NCI-H1436 (cell line): Measurements from ENCODE around the gene PRKAG1.

Source experiments
- DNase-seq: peaks from one replicate; lab custom pipeline; 2025; lab: John Stamatoyannopoulos, UW

PRKAG1 gene

GRCh38 chr12:49031573-49032161 is 13.1 kb upstream of the PRKAG1 start:
- DNase-seq: no peak

- DNase-seq: no peak
These were observed 12.4 kb upstream of the PRKAG1 start for GRCh38 chr12:49030714-49031572.

DNA sequence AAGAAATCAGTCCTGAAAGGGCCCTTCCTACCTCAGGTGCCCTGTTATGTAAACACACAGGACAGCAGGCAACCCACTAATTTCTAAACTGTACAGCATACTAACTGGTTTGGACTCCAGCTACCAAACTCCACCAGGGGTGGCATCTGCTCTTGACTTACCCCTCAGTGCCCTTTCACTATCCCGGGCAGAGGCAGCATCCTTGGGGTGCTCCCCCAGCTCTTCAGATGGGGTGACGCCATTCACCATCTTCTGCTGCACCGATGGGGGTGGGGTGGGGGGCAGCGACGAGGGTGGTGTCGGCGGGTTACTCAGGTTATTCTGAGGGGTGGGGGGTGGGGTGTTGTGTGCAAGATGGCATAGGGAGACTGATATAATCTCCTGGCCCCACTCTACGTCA is 11.5 kb upstream of the PRKAG1 start:
- no peak for DNase-seq

- no peak for DNase-seq
These were observed 10.2 kb upstream of the PRKAG1 start for GRCh38 chr12:49028666-49029275.

GRCh38 chr12:49027846-49028555 is 9.4 kb upstream of the PRKAG1 start:
- no peak for DNase-seq

DNA sequence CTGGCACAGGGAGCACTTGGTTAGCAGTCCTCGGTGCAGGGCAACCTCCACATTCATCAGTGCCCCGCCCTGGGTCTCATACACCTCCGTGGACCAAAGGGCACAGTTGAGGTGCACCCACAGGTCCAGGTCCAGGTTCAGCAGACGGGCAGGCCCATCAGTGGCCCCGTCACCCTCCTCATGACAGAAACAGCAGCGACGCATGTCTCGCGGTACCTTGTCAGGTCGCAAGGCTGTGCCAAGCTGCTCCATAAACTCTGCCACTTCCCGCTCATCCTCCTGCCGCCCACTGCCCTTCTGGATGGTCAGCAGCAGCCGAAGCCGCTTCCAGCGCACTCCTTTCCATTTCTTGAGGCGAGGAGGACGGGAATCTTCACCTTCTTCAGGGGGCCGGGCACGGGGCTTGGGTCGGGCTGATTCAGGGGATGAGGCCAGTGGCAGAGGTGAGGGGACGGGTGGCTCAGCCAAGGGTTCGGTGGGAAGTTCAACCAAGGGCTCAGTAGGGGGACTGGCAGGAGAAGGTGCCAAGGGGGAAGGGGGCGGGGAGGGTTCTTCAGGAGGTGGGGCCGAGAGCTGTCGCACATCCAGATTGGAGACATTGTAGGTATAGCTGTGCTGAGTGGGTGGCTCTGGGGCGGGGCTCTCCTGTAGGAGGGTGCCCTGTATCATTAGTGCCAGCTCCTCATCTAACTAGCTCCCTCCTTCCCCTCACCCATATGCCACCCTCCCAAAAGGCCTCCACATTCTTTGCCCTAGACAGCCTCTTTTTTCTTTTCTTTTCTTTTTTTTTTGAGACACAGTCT is 8.3 kb upstream of the PRKAG1 start:
- DNase-seq: no peak

DNA sequence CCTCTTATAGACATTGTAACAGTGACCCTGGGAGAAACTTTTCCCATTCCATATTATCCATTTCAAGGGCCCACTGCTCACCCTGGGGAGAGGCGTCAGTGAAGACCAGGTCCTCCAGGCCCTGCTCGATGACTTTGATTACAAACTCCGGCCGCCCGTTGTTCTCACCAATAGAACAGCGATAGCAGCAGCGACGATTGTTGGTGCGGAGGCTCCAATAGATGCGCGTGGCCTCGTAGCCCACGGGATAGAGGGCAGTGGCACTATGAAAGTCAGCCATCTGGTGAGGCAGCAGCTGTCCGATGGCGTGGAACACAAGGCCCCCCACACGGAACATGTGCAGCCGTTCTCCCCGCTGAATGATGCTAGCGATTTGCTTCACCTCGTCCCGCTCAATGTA is 7.5 kb upstream of the PRKAG1 start:
- no peak for DNase-seq

DNA sequence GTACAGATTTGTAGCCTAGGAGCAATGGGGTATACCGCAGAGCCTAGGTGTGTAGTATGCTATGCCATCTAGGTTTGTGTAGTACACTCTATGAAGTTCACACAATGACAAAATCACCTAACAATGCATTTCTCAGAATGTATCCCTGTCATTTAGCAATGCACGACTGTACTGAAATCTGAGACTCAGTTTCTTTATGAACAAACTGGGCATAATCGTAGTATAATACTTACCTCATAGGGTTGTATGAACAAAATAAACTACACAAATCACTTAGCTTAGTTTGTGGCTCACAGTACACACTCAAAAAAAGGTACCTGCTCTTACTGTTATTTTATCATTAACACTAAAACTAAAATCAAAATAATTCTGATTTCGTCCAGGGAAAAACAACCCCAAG is 6.9 kb upstream of the PRKAG1 start:
- no peak for DNase-seq

DNA sequence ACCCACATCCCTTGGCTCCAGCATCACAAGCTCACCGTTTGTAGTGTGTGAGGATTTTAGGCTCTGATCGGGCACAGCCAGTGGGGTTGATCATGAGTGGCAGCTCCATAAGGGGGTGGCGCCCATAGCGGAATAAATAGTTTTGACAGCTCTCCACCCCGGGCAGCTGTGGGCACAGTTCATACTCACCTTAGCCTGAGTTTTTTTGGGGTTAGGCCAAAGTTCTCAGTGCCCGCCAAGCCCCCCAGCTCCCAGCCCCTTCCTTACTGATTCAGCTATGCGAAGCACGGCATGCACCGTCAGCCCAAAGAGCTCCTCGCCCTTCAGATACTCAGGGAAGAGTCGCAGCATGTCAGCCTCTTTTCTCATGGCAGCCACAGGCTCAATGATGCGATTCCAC is 6.0 kb upstream of the PRKAG1 start:
- DNase-seq: no peak

GRCh38 chr12:49023812-49024211 is 5.2 kb upstream of the PRKAG1 start:
- no peak for DNase-seq

DNA sequence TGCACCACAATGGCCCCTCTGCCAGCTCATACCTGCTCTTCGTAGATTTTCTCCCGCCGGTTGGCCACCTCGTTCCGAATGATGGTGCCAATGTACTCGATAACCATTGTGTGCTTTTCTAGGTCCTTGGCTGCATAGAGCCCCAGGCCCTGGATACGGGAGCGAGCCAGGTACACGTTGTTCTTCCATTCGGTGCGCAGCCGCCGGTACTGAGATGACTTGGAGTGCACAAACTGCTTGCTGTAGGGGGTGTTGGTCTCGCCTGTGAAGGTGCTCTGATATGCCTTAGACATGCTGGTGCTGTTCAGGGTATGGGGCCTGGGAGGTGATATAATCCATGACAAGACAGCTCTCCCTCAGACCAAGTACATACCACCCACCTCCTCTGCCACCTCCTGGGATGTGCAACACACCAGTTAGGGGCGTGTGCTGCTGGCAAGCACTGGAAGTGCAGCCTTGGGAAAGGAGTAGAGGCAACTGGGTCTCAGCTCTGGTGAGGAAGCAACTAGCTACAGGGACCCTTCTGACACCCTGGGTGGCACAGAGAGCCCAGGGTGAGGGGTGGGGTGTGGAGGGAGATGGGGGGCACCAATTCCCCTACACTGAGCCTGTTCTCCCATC is 4.1 kb upstream of the PRKAG1 start:
- DNase-seq: no peak

DNA sequence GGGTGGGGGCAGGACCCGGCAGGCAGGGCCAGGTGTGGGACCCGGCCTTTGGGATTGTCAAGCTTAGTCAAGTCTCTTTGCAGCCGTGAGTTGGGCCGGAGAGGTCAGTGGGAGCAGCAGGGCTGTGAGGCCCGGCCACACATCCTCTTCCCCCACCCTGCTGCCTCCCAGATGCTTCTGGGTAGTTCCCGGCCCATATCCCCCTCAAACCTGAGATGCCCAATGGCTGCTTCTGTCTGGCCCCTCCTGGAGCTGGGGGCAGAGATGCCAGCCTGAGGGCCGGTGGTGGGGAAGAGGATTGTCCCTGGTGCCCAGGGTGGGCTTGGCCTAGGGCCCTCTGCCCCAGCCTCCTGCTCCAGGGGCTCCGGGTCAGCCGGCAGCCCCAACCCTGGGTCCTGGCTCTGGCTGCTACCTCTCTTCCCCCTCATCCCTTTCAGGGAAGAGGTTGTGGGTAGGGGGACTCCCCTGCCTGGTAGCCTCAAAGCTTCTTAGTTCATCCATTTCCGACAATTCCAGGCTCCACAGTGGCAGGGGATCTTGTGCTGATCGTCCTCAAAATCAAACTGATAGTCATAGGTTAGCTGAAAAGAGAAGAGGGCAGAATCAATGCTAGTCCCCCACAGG is 2.8 kb upstream of the PRKAG1 start:
- no peak for DNase-seq

DNA sequence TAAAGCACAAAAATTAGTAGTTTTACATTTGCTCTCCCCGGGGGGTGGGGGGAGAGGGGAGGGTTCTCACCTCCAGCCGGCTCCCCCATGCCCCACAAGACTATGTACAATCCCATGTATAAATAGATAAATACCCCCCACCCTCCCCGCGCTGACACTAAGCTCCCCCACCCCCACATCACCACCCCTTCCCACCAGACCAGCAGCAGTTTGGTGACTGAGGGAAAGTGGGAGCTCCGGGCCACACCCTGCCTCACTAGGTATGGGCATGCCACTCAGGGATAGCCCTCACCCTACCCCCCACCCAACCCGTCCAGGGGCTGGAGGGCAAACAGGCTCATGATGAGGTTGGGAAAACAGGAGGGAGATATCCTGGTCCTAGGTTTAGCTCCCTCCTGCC is 1.9 kb upstream of the PRKAG1 start:
- no peak for DNase-seq

DNA sequence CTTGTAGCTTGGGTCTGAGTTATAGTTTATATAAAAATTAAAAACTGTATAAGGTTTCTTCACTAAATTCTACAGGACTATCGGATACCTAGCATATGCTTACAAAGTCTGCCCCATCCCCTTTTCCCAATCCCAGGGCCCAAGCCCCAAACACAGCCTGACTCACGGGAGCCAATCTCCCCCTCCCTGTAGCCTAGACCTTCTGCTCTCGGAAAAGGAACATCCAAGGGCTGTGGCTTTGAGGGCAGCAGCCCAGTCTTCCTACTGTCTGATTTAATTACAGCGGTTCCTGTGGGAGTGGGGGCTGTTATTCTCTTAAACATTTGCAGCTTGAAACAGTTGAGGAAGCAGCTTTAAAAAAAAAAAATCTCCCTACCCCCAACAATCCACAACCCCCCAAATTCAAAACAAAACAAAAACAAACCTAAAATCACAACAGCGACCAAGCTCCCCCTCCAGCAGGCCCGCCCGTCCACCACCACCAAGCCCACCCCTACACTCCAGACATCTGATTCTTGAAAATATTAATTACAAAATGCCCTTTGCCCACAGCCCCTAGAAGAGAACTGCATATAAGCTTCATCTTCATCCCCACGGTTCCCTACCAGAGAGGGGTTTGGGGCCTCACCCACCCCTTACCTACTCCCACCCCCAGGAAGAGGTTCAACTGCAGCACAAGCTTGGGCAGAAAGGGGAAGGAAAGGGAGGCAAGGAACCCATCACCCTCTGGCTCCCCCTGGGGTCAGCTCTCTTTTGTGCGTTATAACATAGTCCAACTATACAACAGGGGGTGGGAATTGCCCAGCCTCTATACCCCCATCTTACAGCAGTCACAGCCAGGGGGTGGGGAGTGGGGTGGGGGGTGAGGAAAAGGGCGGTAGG is 1.1 kb upstream of the PRKAG1 start:
- DNase-seq: no peak

- no peak for DNase-seq
These were observed 499 bp upstream of the PRKAG1 start for GRCh38 chr12:49019120-49019430.

DNA sequence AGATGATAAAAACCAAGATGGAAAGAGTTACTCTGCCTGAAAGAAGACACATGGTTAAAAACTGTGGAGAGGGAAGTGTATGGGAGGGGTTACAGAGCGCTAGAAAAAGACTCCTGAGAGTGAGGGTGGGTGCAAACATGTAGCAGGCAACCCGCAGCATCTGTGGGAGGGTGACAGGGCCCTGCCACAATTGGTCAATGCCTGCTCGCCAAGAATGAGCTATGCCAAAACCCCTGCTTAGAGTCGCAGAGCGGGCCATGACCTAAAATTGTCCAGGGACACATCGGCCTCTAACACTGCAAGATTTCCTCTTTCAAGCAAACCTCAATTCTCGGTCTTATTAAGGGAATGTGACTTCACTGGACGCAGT is 700 bp downstream of the PRKAG1 start:
- no peak for DNase-seq

DNA sequence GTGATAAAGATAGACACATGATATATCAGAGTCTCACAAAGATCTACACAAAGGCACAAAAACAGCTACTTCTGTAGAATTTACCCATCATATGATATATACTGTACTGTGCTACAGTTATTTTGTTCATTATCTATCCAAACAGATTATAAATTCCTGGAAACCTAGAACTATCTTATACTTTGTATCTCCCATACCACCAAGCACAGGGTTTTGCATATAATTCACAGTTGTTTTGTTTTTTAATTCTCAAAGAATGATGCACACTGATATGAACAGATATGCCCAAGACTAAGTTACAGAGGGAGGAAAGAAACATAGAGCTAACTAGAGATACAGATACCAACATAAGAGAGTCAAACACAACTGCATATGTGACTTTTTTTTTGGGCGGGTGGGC is 3.4 kb downstream of the PRKAG1 start:
- DNase-seq: no peak

GRCh38 chr12:49014547-49014946 is 4.0 kb downstream of the PRKAG1 start:
- no peak for DNase-seq

DNA sequence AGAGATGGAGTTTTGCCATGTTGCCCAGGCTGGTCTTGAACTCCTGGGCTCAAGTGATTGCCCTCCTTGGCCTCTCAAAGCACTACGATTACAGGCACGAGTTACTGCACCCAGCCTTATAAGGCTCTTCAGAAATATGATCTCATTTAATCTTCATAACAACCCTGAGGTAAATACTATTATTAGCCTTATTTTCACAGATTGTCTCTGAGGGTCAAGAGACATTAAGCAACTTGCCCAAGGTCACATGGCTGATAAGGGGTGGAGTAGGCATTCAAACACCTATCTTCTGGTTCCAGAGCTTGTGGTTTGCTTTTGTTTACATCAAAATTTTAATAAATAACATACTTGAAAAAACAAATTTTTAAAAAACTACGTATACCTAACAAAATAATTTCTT is 5.1 kb downstream of the PRKAG1 start:
- DNase-seq: no peak

- no peak for DNase-seq
These were observed 5.8 kb downstream of the PRKAG1 start for GRCh38 chr12:49012739-49013138.
